Omental fat pad (tissue), 4 donors: ENCODE data around the gene GPHN. TPM values are rescaled to one million over a fixed set of nuclear protein-coding genes. Genes with fewer than 3 reads are reported as not detected.

Experiments used
- ATAC-seq: fragments of 150-250 bp; one replicate; pipeline ENCODE4 v1.9.1; 2016; ENCODE audit warnings: mild to moderate bottlenecking, moderate library complexity; ENCODE audit not compliant: low FRiP score
- DNase-seq: peaks from one replicate; pipeline ENCODE4 v3.0.0-alpha.2; 2019; ENCODE audit warnings: low spot score
- total RNA-seq, 4 donors: library from RNA; depleted of rRNA; stranded (reverse); fragments of >200 nt; gene quantifications; one replicate each; pipeline ENCODE4 v1.1.0, GENCODE V29; 2016
- TF ChIP-seq, protein P1 (sequence below), 3 donors: fragments of 450-650 bp; IDR thresholded peaks; one replicate each; pipeline ENCODE4 v1.5.1; 2016 to 2017; ENCODE audit warnings: antibody characterized with exemption in 3 of 3, mild to moderate bottlenecking in 3 of 3, moderate library complexity in 2 of 3

The GPHN gene
- total RNA-seq, 4 donors from 2014 or later: 8.0 to 27.6 (median 18.7) TPM

DNA sequence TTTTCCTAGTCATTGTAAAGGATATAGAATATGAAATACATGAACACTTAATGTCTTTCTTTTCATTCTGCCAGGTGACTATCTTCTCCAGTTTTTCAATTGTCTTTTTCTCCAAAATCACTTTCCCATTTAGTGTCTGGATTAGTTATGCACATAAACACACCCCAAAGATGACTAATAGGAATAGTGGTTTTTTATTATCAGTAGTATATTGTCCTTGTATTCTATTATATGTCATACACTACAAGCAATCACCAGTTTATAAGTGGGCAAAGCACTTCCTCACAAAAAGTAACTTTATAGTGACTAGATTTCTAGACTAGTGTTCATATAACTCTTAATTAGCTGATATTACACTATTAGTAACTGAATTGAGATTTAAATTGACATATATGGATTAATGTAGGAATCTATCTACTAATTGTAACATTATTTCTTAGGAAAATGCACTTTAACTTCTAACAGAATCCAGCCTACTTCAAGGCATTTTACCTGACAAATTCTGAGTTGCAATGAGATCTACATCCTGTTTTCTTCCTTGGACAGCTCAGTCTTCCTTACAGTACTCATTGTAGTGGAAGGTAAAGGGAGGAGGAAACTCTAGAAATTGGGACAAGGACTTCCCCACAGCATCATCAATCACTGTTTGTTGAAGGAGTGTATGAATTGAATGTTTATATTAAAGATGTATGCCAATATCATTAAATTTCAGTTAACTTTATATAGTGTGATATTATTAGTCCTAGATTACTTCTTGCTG, 495.2 kb downstream of the GPHN start:
- DNase-seq: no peak
- TF ChIP-seq, protein P1, sequence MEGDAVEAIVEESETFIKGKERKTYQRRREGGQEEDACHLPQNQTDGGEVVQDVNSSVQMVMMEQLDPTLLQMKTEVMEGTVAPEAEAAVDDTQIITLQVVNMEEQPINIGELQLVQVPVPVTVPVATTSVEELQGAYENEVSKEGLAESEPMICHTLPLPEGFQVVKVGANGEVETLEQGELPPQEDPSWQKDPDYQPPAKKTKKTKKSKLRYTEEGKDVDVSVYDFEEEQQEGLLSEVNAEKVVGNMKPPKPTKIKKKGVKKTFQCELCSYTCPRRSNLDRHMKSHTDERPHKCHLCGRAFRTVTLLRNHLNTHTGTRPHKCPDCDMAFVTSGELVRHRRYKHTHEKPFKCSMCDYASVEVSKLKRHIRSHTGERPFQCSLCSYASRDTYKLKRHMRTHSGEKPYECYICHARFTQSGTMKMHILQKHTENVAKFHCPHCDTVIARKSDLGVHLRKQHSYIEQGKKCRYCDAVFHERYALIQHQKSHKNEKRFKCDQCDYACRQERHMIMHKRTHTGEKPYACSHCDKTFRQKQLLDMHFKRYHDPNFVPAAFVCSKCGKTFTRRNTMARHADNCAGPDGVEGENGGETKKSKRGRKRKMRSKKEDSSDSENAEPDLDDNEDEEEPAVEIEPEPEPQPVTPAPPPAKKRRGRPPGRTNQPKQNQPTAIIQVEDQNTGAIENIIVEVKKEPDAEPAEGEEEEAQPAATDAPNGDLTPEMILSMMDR (IDR thresholded peaks at IDR 0.05): no peak
- ATAC-seq: no peak

DNA sequence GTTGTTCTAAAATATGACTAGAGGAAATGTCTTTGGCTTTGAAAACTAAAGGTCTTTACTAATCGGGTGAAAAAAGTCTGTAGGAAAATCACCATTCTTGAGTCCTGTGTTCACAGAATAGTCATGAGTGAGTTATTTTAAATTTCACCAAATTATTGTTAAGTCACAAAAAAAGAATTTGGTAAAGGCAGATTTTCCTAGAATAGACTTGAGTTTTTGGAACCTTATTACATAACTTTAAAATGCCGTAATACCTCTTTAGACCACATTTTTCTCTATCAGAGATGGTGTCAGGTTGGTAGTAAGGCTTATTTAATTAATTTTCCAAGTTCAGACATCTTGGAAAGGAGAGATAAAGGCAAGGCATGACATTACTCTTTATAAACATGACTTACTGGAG, 496.6 kb downstream of the GPHN start:
- DNase-seq (no peak), ATAC-seq (no peak)
- TF ChIP-seq, protein P1 (IDR thresholded peaks at IDR 0.05): no peak

DNA sequence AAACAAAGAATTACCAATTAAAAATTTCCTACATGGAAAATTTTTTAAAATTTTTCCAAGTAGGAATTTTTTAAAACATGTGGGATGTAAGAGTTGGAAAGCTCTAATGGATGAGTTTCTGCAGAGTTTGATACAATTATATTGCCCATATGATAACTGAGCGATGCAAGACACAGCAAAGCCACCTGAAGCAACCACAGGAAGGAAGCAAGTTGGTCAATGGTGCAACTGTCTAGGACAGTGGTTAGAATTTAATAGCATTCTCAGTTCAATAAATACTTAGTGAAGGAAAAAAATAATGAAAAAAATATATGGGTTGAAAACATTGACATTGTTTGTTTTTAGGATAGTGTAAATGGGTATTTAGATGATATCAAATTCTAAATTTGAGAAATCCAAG, 502.7 kb downstream of the GPHN start:
- TF ChIP-seq, protein P1 (IDR thresholded peaks at IDR 0.05): no peak
- DNase-seq (no peak), ATAC-seq (no peak)

DNA sequence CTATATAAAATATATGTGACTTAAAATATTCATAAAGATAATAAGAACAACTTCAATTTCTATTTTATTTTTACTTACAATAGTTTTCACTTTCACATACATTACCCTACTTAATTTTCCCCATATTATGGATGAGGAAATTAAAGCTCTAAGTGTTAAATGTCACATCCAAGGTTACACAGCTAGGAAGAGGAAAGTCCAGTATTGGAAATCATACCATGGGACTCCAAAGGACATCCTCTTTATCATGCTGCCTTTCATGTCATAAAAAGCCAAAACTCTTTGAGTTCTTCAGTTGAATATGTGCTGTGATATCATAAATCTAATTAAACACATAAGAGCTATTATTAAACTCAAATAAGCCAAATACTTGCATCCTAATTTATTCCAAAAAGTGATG, 508.9 kb downstream of the GPHN start:
- ATAC-seq (no peak), DNase-seq (no peak)
- TF ChIP-seq, protein P1 (IDR thresholded peaks at IDR 0.05): no peak

DNA sequence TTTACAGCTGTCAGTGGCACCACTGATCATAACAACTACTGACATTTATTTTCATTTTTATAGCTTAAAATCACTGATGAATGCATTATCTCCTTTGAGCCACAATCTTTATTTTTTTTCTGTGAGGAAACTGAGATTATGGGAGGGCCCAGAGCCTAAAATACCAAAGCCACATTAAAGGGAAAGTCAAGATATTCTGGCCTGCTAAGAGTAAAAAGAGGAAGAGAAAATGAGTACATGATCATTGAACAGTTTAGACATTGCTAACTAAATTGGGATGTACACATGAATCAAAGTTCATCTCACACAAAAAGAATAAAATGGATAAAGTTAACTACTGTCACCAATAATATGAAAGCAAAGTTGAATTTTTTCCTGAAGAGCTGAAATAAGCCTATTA, 510.8 kb downstream of the GPHN start:
- DNase-seq (no peak), ATAC-seq (no peak)
- TF ChIP-seq, protein P1 (IDR thresholded peaks at IDR 0.05): no peak

DNA sequence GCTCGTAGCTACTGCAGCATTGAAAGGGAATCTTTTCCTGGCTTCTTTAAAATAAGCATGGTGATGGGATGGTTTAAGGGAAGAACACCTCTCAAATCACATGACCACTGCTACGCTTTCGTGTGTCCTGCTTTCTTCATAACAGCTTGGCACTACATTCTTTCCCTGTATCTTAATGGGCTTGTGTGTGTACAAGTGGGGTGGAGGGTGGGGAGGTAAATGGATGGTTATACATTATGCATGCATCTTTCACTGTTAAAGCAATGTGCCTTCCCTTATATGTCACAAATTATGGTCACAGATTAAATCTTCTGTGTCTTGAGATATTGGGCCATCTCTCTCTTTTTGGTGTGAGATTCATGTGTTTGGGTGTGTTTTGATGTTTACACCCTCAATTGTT, 511.8 kb downstream of the GPHN start:
- no peak for ATAC-seq
- DNase-seq: no peak
- TF ChIP-seq, protein P1 (IDR thresholded peaks at IDR 0.05): no peak
